HG02973 (cell line): ENCODE results near the gene SMAD3.

Experiments
- ATAC-seq: cut with Tn5 transposase; IDR thresholded peaks from one replicate; pipeline ENCODE4 v1.9.1; 2021; ENCODE audit warnings: moderate library complexity; ENCODE audit not compliant: unreplicated experiment

Gene SMAD3

GRCh38 chr15:67080118-67080899 lies 14.9 kb downstream of the SMAD3 start:
- ATAC-seq = no peak

- peak; percentile 26 for ATAC-seq
Measured at GRCh38 chr15:67080900-67081431, 15.6 kb downstream of the SMAD3 start.

- ATAC-seq = no peak
Measured at GRCh38 chr15:67082007-67082536, 16.7 kb downstream of the SMAD3 start.

- no peak for ATAC-seq
Measured at GRCh38 chr15:67083135-67083762, 17.8 kb downstream of the SMAD3 start.

GRCh38 chr15:67084561-67084960 lies 19.2 kb downstream of the SMAD3 start:
- no peak for ATAC-seq

GRCh38 chr15:67085237-67085817 lies 19.9 kb downstream of the SMAD3 start:
- peak; percentile 30 for ATAC-seq

GRCh38 chr15:67085818-67086636 lies 20.6 kb downstream of the SMAD3 start:
- ATAC-seq = peak; percentile 41

- no peak for ATAC-seq
Measured at GRCh38 chr15:67086637-67086914, 21.2 kb downstream of the SMAD3 start.

GRCh38 chr15:67087507-67088172 lies 22.2 kb downstream of the SMAD3 start:
- ATAC-seq = no peak

GRCh38 chr15:67089217-67090193 lies 24.1 kb downstream of the SMAD3 start:
- ATAC-seq = no peak

GRCh38 chr15:67090297-67091070 lies 25.1 kb downstream of the SMAD3 start:
- no peak for ATAC-seq

GRCh38 chr15:67091071-67091979 lies 25.9 kb downstream of the SMAD3 start:
- peak; percentile 60 for ATAC-seq

- ATAC-seq = no peak
Measured at GRCh38 chr15:67091980-67092677, 26.7 kb downstream of the SMAD3 start.

- ATAC-seq = no peak
Measured at GRCh38 chr15:67092752-67093503, 27.5 kb downstream of the SMAD3 start.

- ATAC-seq = peak; percentile 36
Measured at GRCh38 chr15:67093504-67093862, 28.1 kb downstream of the SMAD3 start.
